NCI-H510A treated with DMSO at 0.1 percent for 48 hours (cell line): Measurements from ENCODE around the gene DLG4.

Experiments
- DNase-seq: peaks from one replicate; lab custom pipeline; 2025; lab: John Stamatoyannopoulos, UW

Gene DLG4

DNA sequence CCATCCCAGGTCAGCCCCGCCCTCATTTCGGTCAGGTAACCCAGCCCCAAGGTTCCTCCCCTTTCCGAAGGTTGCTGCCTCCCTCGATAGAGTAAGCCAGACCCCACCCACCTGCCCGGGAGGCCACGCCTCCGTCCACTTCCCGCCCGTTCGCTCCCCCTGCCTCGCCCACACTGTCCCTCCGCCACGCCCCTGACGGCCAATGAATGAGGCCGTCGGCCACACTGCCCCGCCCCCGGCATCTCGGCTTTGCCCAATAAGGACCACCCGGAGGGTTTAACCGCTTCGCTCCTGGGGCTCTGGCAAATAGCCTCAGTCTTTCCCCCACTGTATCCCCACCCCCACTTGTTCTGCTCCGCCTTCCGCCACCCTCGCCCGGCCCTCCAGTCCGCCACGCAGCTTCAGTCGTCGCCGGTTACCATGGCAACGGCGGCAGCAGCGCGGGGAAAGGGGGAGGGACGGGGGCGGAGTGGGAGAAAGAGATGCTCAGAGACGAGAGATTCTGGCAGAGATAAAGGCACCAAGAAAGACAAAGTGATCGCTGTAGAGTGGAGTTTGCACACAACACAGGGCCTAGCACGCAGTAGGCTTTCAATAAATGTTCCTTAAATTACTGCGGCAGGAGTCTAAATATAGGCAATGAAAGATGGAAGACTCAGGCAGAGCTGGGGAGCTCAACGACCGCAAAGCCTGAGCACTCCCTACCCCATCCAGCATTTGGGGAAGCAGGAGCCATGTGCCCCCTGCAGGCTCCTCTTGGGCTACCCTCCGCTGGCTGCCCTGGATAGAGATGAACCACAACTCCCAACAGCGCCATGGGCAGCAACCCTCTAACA is 5.1 kb downstream of the DLG4 start:
- DNase-seq: peak; percentile 97

GRCh38 chr17:7213895-7214299 is 5.7 kb downstream of the DLG4 start:
- DNase-seq: peak; percentile 90

GRCh38 chr17:7211491-7212273 is 8.0 kb downstream of the DLG4 start:
- DNase-seq: no peak

DNA sequence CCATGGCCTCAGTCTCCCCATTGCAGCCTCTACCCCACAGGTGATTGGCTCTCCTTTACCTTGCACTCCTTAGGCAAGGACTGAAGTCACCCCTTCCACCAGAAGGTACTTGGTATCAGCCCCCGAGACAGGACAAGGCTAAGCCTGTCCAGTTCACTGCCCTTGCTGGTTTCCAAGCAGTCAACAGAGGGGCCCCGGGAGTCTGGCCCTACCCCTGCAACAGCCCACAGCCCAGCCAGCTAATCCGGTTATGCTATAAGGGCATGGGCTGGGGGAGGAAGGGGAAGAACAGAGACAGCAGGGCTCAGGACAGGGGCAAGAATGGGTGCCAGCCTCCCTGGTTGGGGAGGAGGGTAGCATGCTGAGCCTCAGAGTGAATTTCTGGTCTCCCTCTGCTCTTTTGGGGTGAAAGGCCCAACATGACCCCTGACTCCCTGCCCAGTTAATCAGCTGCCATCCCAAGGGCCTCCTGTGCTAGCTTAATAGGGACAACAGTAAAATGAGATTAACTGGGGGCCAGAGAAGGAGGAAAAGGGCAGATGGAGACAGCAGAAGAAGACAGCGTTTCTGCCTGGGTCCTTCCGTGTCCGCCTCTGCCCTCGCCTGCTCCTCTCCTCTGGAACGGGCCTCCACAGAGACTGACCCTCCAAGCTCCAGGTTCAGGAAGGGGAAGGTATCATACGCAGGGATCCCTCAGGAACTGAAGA is 10.7 kb downstream of the DLG4 start:
- DNase-seq: no peak

- DNase-seq: no peak
Observed at GRCh38 chr17:7208027-7208571, 11.5 kb downstream of the DLG4 start.

GRCh38 chr17:7207120-7208001 is 12.3 kb downstream of the DLG4 start:
- no peak for DNase-seq

DNA sequence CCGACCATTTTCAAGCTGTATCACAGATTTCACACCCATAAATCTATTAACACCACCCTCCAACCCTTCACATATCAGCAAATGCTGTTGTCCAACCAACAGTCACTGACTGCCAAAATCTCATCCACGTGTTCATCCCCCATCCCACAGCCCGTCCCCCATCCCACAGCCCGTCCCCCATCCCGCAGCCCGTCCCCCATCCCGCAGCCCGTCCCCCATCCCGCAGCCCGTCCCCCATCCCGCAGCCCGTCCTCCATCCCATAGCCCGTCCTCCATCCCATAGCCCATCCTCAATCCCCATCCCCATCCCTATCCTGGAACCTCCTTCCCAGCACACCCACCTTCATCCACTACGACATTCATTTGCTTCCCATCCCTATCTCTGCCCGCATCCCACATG is 14.1 kb downstream of the DLG4 start:
- no peak for DNase-seq

DNA sequence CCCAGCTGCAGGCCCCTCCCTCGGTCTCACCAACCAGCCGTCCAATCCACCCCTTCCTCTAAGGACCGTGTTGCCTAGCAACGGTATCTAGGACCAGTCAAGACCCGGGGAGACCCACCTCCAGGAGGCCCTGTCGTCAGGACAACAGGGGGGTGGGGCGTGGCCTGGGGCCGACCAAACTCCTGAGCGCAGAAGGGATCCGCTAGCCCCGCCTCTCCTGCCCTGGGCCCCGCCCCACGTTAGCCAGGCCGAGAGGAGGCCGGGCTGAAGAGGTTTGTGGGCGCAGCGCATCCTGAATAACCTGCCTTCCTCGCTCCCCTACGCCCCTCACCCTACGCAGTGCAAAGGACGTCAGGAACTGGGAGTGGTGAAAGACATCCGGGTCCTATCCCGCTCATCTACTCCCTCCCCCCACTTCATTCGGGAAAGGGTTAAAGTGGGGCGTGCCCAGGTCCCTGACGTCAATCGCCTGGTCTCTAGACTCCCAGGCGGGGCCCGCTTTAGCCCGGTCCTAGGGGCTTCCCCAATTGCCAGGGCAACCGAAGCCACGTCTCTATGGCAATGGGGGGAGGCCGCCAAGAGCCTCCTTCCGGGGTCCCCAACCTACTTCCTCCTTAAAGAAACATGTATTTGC is 14.7 kb downstream of the DLG4 start:
- peak; percentile 68 for DNase-seq

DNA sequence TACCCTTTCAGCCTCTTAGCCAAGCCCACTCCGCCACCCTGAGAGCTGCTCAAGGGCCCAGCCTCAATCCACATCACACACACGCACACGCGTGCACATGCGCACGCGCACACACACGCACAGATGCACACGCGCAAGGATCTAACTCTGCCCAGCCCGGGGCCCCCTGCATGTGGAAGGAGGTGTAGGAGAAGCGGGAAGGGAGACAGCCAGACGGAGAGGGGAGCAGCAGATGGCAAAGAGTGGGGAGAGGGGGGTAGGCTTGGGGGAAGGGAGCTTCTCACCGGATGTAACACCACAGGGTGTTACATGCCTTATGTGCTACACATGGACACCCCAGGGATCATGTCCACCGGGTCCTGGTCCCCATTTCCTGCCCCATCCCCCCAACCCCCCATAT is 15.3 kb downstream of the DLG4 start:
- DNase-seq: no peak

GRCh38 chr17:7203391-7203790 is 16.2 kb downstream of the DLG4 start:
- DNase-seq: no peak

DNA sequence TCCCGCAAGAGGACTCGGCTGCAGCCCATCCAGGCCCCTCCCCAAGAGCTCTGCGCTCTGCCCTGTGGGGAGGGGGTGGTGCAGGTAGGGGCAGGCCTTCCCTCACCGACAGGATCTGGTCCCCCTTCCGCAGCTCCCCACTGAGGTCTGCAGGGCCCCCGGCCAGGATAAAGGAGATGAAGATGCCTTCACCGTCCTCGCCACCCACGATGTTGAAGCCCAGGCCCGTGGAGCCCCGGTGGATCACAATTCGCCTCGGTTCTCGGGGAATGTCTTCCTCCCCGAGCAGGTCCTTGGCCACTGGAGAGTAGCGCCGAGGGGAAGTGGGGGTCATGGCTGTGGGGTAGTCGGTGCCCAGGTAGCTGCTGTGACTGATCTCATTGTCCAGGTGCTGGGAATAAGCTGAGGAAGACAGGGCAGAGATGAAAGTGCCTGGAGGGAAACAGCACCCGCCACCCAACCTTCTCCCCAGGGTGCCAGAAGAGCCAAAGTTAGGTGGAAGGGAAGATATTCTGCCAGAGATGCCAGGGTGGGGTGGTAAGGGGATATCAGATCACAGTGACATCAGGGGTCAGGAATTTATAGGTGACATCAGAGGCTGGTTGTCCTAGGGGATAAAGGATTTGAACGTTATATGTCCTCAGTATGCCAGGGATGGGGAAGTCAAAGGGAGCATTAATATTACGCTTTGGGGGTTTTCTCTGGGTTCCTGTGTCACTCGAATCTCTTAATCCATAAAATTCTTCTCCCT is 22.8 kb downstream of the DLG4 start:
- no peak for DNase-seq

GRCh38 chr17:7195971-7196370 is 23.7 kb downstream of the DLG4 start:
- no peak for DNase-seq

DNA sequence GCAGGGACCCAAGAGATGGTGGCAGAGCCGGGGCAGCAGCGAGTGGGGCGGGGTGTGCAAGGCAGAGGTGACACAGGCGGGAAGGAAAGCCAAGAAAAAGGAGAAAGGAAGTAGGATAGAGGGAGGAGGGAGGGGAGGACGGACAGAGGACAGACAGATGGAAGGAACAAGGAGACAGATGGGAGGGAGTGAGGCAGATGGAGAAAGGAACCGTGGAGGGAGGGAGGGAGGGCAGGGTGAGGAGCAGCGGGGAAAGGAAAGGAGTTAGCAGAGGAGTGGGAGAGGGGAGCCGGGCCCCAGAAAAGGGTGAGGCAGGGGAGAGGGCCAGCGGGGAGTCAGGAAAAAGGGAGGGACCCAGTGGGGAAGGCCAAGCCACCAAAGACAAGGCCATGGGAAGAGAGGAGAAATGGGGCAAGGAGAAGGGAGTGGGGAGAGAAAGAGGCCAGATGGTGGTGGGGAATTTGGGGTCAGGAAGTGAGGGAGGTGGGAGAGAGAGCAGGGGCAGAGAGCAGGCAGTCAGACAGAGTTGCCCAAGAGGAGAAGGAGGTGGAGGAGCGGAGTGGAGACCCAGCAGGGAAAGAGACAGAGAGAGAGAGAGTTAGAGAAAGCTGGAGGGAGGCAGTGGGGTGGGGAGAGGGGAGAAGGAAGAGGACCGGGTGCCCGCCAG is 27.2 kb downstream of the DLG4 start:
- no peak for DNase-seq

DNA sequence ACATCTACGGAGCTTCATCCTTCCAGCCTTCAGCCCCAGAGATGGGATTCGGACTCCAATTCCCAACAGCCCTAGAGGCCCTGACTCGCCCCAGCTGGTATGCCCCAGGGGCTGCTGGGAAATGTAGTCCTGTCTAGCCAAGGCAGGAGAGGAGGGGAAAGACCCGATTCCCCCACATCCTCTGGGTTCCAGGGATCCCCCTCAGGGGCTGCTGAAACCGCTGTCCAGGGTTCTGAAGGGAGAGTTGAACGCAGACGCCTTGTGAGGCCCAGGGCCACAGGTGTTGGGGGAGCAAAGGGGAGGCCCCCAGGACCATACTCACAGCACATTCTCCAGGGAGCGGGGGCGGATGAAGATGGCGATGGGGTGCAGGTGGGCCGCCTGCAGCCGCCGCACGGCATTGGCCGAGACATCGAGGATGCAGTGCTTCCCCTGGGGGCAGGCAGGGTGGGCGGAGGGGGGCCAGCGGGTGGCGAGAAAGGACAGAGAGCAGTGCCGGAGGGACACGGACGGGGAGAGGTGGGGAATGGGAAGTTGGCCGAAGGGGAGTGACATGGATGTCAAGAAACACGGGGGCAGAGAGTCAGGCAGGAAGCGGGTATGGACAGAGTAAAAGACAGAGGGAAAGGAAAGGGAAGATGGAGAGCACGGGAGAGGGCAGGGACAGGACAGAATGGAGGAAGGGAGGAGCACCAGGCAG is 27.9 kb downstream of the DLG4 start:
- DNase-seq: no peak

- no peak for DNase-seq
Observed at GRCh38 chr17:7191069-7191468, 28.6 kb downstream of the DLG4 start.

GRCh38 chr17:7190276-7190917 is 29.2 kb downstream of the DLG4 start:
- DNase-seq: no peak

- DNase-seq: no peak
Observed at GRCh38 chr17:7186241-7186640, 33.4 kb downstream of the DLG4 start.

DNA sequence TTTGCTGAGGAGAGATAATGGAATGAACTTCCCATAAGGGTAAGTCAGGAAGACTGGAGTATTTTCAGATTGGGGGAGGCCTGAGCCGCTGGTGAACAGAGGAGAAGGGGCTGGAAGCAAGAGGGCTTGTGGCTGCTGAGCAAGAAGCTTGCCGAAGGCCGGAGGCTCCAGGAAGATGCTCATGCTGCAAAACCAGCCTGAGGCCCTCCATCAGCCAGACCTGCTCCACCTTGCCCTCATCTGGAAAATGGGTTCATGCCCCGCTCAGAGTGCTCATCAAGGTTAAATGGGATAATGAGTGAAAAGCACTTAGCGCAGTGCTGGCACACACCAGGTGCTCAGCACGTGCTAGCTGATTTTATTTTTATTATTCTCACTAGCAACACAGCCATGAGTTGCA is 35.0 kb downstream of the DLG4 start:
- DNase-seq: no peak

GRCh38 chr17:7184091-7184488 is 35.5 kb downstream of the DLG4 start:
- DNase-seq: peak; percentile 5
